B cell (primary cell): Measurements from ENCODE around the gene GNPAT. TPM values are rescaled to one million over a fixed set of nuclear protein-coding genes. Genes with fewer than 3 reads are reported as not detected.

Source experiments
- ATAC-seq: fragments of 200-7000 bp; cut with Tn5 transposase; one replicate; pipeline ENCODE4 v1.10.0; 2021; ENCODE audit warnings: low read depth, mild to moderate bottlenecking, moderate number of reproducible peaks, moderate library complexity
- CTCF ChIA-PET: fragments of 350-600 bp; sonication (Branson Sonifier 250); formaldehyde crosslinking; loops from one replicate; lab custom pipeline; 2021; ENCODE audit warnings: antibody characterized with exemption, inconsistent platforms; lab: Charles Lee
- POLR2A ChIA-PET: fragments of 350-600 bp; sonication (Branson Sonifier 250); formaldehyde crosslinking; loops from one replicate; lab custom pipeline; 2021; ENCODE audit warnings: antibody characterized with exemption; lab: Charles Lee
- DNase-seq: peaks from one replicate; pipeline ENCODE4 v3.0.0; 2013
- H2AFZ ChIP-seq: 2 replicates; pipeline ENCODE4 v1.6.1; 2012; ENCODE audit warnings: mild to moderate bottlenecking, low read depth, low read length; ENCODE audit not compliant: insufficient read depth, poor library complexity, severe bottlenecking
- H3K27ac ChIP-seq, 2 donors: 1 replicate in 1 of 2; 2 replicates in 1 of 2; pipeline ENCODE4 v1.5.1; 2012 to 2013; ENCODE audit warnings: low read length in 2 of 2, mild to moderate bottlenecking in 2 of 2, moderate library complexity in 1 of 2
- H3K27me3 ChIP-seq, 4 experiments: fragments of 200-600 bp in 1 of 4; sonication (generic) in 1 of 4; replicated peaks in 1 of 4; 1 replicate in 2 of 4; 2 replicates in 2 of 4; pipeline versions ENCODE4 v1.6.1 to v1.7.0; 2013 to 2016; ENCODE audit warnings: low read length in 3 of 4, mild to moderate bottlenecking in 2 of 4, mixed read lengths in 1 of 4, moderate library complexity in 1 of 4; ENCODE audit not compliant: insufficient read depth in 4 of 4, control insufficient read depth in 3 of 4; ENCODE audit errors: control extremely low read depth in 1 of 4
- H3K36me3 ChIP-seq, 2 experiments: replicated peaks in 1 of 2; 1 replicate in 1 of 2; 2 replicates in 1 of 2; pipeline versions ENCODE4 v1.6.1 to v1.7.1; 2013; ENCODE audit warnings: low read length in 1 of 2; ENCODE audit not compliant: insufficient read depth in 2 of 2, control insufficient read depth in 1 of 2; ENCODE audit errors: control extremely low read depth in 1 of 2, extremely low read depth in 1 of 2
- H3K4me1 ChIP-seq, 2 donors: fragments of 200-600 bp in 1 of 2; sonication (generic) in 1 of 2; 1 replicate in 1 of 2; 2 replicates in 1 of 2; pipeline versions ENCODE4 v1.5.1 to v1.6.1; 2013 to 2017; ENCODE audit warnings: low read length in 2 of 2; ENCODE audit not compliant: control insufficient read depth in 2 of 2, insufficient read depth in 2 of 2
- H3K4me2 ChIP-seq: replicated peaks from 2 replicates; pipeline ENCODE3; 2012; ENCODE audit warnings: mild to moderate bottlenecking, low read depth, low read length; ENCODE audit not compliant: poor library complexity, severe bottlenecking
- H3K4me3 ChIP-seq, 5 experiments: fragments of 200-600 bp in 1 of 5; sonication (generic) in 1 of 5; 1 replicate in 3 of 5; 2 replicates in 2 of 5; pipeline versions ENCODE4 v1.5.1 to v1.7.0; 2011 to 2016; ENCODE audit warnings: low read length in 4 of 5, mild to moderate bottlenecking in 4 of 5, low read depth in 2 of 5, control low read depth in 1 of 5, moderate library complexity in 1 of 5; ENCODE audit not compliant: insufficient read depth in 1 of 5; ENCODE audit errors: control extremely low read depth in 1 of 5, extremely low read depth in 1 of 5
- H3K79me2 ChIP-seq: fragments of 200-600 bp; sonication (generic); one replicate; pipeline ENCODE4 v1.6.0; 2016; ENCODE audit warnings: low read length; ENCODE audit not compliant: control insufficient read depth, insufficient read depth
- H3K9ac ChIP-seq: fragments of 200-600 bp; sonication (generic); 2 replicates; pipeline ENCODE4 v1.6.1; 2017; ENCODE audit warnings: mild to moderate bottlenecking, low read length, moderate library complexity
- H3K9me3 ChIP-seq, 3 donors: one replicate each; pipeline versions ENCODE4 v1.6.1 to v1.7.1; 2013; ENCODE audit warnings: low read length in 2 of 3; ENCODE audit not compliant: control insufficient read depth in 2 of 3, insufficient read depth in 1 of 3; ENCODE audit errors: control extremely low read depth in 1 of 3
- H4K20me1 ChIP-seq: 2 replicates; pipeline ENCODE4 v1.6.0; 2012; ENCODE audit warnings: mild to moderate bottlenecking, low read length; ENCODE audit not compliant: insufficient read depth, control insufficient read depth, poor library complexity, severe bottlenecking
- H3K27ac Mint-ChIP-seq: one replicate; pipeline ENCODE4 v1.8.0; 2021; ENCODE audit warnings: mixed read lengths
- H3K27me3 Mint-ChIP-seq: one replicate; pipeline ENCODE4 v1.8.0; 2021; ENCODE audit warnings: mixed read lengths
- H3K4me1 Mint-ChIP-seq: one replicate; pipeline ENCODE4 v1.8.0; 2021; ENCODE audit warnings: mixed read lengths
- H3K4me3 Mint-ChIP-seq: one replicate; pipeline ENCODE4 v1.8.0; 2021; ENCODE audit warnings: mixed read lengths
- H3K9me3 Mint-ChIP-seq: one replicate; pipeline ENCODE4 v1.8.0; 2022; ENCODE audit warnings: mixed read lengths; ENCODE audit not compliant: insufficient read depth
- EZH2 ChIP-seq: IDR thresholded peaks from 2 replicates; pipeline ENCODE4 v1.6.1; 2012; ENCODE audit warnings: borderline replicate concordance, low read depth, mild to moderate bottlenecking, moderate library complexity, low read length; ENCODE audit not compliant: insufficient read depth, poor library complexity, severe bottlenecking
- WGBS: methylation state at CpG from one replicate; pipeline ENCODE4 v1.1.5; 2013; ENCODE audit warnings: missing lambda C conversion rate; ENCODE audit not compliant: insufficient coverage; 5-methylcytosine and 5-hydroxymethylcytosine counted together
- intact Hi-C: fragments of 100-400 bp; cut with micrococcal nuclease; formaldehyde crosslinking; loops from one replicate; pipeline ENCODE4 v1.10.0; 2022
- polyA plus RNA-seq: library from polyadenylated mRNA; depleted of rRNA; stranded (reverse); fragments of >200 nt; gene quantifications from 2 replicates; pipeline ENCODE4 v1.2.3, GENCODE V29; 2012
- total RNA-seq, 2 donors: library from RNA; stranded (reverse); fragments of 120-200 nt in 1 of 2; gene quantifications; 1 replicate in 1 of 2; 2 replicates in 1 of 2; pipeline versions ENCODE4 v1.2.3 to v1.2.4, GENCODE V29; 2013 to 2022
- TF ChIP-seq, protein P1 (sequence below): fragments of 200-600 bp; IDR thresholded peaks from one replicate; pipeline ENCODE4 v1.8.0; 2022; ENCODE audit warnings: antibody characterized with exemption, mild to moderate bottlenecking

The GNPAT gene
- total and polyA plus RNA-seq, 2 donors (not counting 1 experiment from before 2014, with no cell fraction given), result 19.5 to 49.0 TPM

DNA sequence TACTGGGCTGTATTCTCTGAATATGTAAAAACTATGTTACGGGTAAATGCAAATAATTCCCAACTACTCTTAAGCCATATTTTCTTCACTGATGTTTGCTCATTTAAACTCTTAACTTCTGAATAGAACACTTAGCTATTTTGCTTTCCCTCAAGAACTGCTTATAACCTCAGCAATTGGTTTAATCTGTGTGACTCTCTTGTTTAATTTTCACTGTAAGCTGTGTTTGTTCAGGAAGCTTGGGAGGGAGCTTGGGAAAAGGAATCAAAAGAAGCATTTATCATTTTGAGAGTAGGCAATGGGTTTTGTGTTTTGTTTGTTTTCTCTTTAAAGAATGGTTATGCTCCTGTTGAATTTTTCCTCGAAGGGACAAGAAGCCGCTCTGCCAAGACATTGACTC, 24.4 kb downstream of the GNPAT start:
- Histone ChIP-seq H3K27ac (no peak overlapping the region), H4K20me1 (no peaks in the 10 kb centered on the region), H3K4me2 (no peak overlapping the region), H3K4me1 (no peaks in the 10 kb centered on the region), H3K9me3 (no peaks in the 10 kb centered on the region), H3K4me3 (no peak overlapping the region), H3K9ac (no peak overlapping the region), H2AFZ (no peak overlapping the region), H3K36me3 (peaks cover 29 to 60% of the 10 kb centered on the region in 2 experiments), H3K27me3 (no peaks in the 10 kb centered on the region), H3K79me2 (no peaks in the 10 kb centered on the region)
- no peak overlapping the region for H3K27ac Mint-ChIP-seq
- TF ChIP-seq, protein P1, sequence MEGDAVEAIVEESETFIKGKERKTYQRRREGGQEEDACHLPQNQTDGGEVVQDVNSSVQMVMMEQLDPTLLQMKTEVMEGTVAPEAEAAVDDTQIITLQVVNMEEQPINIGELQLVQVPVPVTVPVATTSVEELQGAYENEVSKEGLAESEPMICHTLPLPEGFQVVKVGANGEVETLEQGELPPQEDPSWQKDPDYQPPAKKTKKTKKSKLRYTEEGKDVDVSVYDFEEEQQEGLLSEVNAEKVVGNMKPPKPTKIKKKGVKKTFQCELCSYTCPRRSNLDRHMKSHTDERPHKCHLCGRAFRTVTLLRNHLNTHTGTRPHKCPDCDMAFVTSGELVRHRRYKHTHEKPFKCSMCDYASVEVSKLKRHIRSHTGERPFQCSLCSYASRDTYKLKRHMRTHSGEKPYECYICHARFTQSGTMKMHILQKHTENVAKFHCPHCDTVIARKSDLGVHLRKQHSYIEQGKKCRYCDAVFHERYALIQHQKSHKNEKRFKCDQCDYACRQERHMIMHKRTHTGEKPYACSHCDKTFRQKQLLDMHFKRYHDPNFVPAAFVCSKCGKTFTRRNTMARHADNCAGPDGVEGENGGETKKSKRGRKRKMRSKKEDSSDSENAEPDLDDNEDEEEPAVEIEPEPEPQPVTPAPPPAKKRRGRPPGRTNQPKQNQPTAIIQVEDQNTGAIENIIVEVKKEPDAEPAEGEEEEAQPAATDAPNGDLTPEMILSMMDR, result no peak
- no peak for TF ChIP-seq EZH2
- CTCF ChIA-PET, result no interaction called here
- POLR2A ChIA-PET, result interaction anchor here (0.6 kb wide), 1 partner anchor 11 kb away, joined by 4 read pairs; no protein-coding TSS in a partner anchor
- H3K4me1 Mint-ChIP-seq, result no peaks in the 10 kb centered on the region
- DNase-seq (no peak), ATAC-seq (no peak)
- H3K27me3 Mint-ChIP-seq, result no peaks in the 10 kb centered on the region
- intact Hi-C loops, result no loop called here
- WGBS, result no CpG with 5 or more reads among the region's 3 CpGs
- H3K4me3 Mint-ChIP-seq, result no peak overlapping the region
- no peaks in the 10 kb centered on the region for H3K9me3 Mint-ChIP-seq

DNA sequence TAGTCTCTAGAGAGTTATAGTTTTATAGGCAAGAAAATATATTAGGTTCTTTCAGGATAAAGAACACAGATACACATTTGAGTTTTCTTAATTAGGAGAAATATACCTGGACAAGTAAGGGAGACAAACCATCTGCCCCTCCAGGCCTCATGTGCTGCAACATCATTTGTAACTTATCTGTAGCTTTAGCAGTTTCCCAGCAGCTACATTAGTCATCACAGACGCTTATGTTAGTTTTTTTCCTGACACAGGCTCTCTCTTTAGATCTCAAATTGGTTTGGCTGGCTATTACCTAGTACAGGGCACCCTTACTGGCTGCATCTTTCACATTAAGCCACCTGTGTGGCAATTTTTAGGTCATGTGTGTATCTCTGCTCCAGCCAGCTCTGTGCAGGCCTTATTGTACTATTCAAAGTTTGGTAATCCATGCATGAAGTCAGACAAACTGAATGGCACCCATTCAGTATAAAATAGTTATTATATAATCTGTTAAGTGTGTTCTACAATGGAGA, 25.9 kb downstream of the GNPAT start:
- no peak overlapping the region for H3K4me3 ChIP-seq
- no peaks in the 10 kb centered on the region for H3K4me1 Mint-ChIP-seq
- TF ChIP-seq, protein P1, result no peak
- TF ChIP-seq EZH2, result no peak
- H3K27me3 ChIP-seq, result no peaks in the 10 kb centered on the region
- H3K9ac ChIP-seq, result no peak overlapping the region
- H4K20me1 ChIP-seq, result no peaks in the 10 kb centered on the region
- ATAC-seq (no peak), DNase-seq (no peak)
- no peaks in the 10 kb centered on the region for H3K79me2 ChIP-seq
- no peak overlapping the region for H3K27ac ChIP-seq
- no peak overlapping the region for H3K4me2 ChIP-seq
- intact Hi-C loops, result no loop called here
- H3K9me3 Mint-ChIP-seq, result no peaks in the 10 kb centered on the region
- no peak overlapping the region for H2AFZ ChIP-seq
- H3K27ac Mint-ChIP-seq, result no peak overlapping the region
- no peak overlapping the region for H3K4me3 Mint-ChIP-seq
- H3K27me3 Mint-ChIP-seq, result no peaks in the 10 kb centered on the region
- ChIA-PET CTCF (no interaction called here), POLR2A (no interaction called here)
- WGBS, result no CpG with 5 or more reads among the region's 1 CpG
- no peaks in the 10 kb centered on the region for H3K9me3 ChIP-seq
- H3K4me1 ChIP-seq, result no peaks in the 10 kb centered on the region
- H3K36me3 ChIP-seq, result peaks cover 24 to 59% of the 10 kb centered on the region in 2 experiments
